Effector CD8-positive, alpha-beta T cell (primary cell): ENCODE measurements around the gene KRTAP4-4.

Source experiments
- DNase-seq: peaks from one replicate; lab custom pipeline; 2025; lab: John Stamatoyannopoulos, UW

Gene KRTAP4-4

GRCh38 chr17:41111151-41111885 lies 49.2 kb downstream of the KRTAP4-4 start:
- DNase-seq, result no peak
